DMS79 treated with DMSO at 0.1 percent for 48 hours (cell line): ENCODE measurements around the gene MYO18B.

Experiments used
- DNase-seq: peaks from one replicate; lab custom pipeline; 2025; lab: John Stamatoyannopoulos, UW

Gene MYO18B

GRCh38 chr22:26053737-26054316, 311.8 kb downstream of the MYO18B start:
- DNase-seq, result no peak

DNA sequence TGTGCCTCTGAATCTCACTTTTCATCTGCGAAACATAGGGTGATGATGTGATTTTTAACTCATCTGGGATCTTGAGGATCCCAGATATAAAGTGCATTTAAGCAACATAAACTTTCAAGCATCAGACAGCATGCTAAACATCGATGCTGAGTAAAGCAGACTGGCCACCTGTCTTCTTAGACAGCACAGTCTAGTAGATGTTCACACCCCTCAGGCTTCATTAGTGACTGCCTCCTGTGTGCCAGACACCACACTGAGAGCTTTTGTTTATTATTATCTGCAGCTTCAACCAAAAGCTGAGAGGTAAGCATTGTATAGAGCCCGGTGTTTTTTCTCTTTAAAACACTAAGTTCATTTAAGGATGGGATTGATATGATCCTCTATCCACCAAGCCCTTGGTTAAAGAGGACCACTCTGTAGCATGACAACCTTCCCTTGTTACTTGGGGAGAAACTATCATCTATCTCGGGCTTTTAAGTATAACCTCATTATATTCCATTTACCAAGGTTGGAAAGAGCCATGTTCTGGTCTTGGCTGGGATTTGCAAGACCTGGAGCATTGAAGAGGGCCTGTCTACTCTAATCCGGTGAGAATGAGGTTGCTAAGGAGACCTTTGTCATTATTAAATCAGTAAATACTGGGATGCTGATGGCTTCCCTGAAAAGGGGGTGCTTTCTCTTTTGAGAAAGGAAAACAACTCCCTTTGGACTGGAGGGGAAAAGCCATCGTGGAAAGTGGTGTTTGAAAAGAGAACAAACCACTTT, 313.0 kb downstream of the MYO18B start:
- no peak for DNase-seq

DNA sequence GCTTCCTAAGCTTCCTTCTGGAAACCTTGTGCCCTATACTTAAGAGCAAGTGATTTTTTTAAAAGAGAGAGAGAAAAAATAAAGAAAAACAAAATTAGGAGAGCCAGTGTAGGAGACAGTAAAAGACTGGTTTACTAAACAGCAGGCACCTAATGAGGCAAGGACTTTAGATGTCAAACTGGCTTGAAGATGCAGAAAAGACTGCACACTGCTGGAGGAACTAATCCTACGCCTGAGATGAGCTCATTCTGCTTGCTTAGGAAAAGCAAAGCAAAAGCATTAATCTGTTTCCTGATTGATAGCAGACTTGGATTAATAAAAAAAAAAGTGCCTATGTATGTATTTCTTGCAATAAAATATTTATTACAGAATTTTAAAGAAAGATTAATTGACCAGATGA, 313.7 kb downstream of the MYO18B start:
- DNase-seq, result no peak

GRCh38 chr22:26056455-26057200, 314.6 kb downstream of the MYO18B start:
- DNase-seq, result no peak

DNA sequence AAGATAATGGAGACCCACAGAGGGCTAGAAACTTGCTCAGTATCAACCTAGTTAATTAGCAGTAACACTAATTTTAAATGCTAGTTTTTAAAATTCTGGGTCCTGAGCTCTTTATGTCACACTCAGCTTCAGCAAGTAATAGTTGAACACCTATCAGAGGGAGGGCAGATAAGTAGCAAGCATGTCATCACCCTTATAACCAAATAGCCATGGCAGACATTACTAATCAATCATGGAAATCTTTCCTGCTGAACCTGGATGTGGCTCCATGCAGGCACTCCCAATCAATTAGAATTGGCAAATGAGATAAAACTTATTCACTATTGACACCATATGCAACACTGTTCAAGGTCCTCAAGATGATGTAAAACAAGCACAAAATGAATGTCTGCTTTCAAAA, 315.7 kb downstream of the MYO18B start:
- no peak for DNase-seq

- DNase-seq, result no peak
These were observed 322.1 kb downstream of the MYO18B start for GRCh38 chr22:26064048-26064447.

- peak; percentile 7 for DNase-seq
These were observed 323.9 kb downstream of the MYO18B start for GRCh38 chr22:26065847-26066246.

- DNase-seq, result peak; percentile 33
These were observed 324.5 kb downstream of the MYO18B start for GRCh38 chr22:26066534-26066933.

DNA sequence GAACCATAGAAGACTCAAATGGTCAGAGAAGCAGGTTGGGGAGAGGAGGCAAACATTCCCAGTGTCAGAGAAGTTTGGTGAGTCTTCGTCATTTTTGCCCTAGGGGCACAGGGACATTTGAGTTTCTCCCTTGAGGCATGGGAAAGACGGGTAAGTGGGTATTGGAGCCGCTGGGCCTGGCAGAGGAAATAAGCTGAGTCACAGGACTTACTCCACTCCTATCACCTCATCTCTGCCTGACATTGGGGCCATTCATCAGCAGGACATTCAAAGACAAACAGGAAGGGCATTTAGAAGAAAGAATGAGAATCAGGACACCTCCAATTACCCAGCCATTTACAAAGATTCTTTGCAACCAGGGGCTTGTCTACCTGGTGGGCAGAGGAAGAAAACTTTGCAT, 326.6 kb downstream of the MYO18B start:
- no peak for DNase-seq

DNA sequence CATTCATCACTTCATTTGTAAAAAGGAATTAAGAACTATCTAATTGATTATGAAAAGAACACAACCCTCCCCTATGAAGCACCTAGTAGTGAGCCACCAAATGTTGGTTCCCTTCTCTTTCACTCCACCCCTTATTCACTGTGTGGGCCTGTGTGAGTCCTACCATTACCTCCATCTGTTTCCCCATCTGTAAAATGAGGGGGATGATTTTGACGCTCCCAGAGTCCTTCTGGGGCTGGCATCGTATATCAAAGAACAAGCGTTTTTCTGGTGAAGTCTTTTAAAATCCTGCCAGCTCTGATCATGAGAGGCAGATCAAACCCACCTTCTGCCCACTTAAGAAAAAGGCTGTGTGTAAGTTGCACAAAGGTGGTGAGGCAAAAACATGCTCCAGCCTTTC, 330.6 kb downstream of the MYO18B start:
- DNase-seq, result no peak

- no peak for DNase-seq
These were observed 333.3 kb downstream of the MYO18B start for GRCh38 chr22:26075251-26075650.

DNA sequence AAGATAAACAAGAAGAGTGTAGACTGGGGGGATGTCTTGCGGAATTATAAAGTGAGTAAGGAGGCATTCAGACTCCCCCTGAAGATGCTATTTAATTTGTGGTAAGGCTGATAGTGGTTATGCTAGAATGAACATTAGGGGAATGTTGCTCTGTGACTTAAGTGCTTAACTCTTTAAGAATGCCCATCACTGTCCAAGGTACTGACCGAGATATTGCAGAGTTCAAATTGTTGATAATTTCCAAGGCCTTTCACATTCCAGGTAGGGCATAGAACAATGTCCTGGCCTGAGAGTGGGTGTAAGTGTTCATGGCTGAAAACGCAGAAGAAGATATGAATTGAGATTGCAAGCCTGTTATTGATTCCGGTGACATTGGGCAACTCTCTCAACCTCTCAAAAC, 337.0 kb downstream of the MYO18B start:
- DNase-seq, result no peak
